GM19025 (cell line): ENCODE results near the gene ADRB2.
"Not testable (repeated sequence)": the region's sequence is repeated elsewhere in the genome, so short reads cannot be mapped to it uniquely, and the experiment has no call there.

ENCODE experiments used
- ATAC-seq: cut with Tn5 transposase; IDR thresholded peaks from one replicate; pipeline ENCODE4 v1.9.1; 2021; ENCODE audit warnings: mild to moderate bottlenecking, low read depth, moderate library complexity; ENCODE audit not compliant: unreplicated experiment

Gene ADRB2

DNA sequence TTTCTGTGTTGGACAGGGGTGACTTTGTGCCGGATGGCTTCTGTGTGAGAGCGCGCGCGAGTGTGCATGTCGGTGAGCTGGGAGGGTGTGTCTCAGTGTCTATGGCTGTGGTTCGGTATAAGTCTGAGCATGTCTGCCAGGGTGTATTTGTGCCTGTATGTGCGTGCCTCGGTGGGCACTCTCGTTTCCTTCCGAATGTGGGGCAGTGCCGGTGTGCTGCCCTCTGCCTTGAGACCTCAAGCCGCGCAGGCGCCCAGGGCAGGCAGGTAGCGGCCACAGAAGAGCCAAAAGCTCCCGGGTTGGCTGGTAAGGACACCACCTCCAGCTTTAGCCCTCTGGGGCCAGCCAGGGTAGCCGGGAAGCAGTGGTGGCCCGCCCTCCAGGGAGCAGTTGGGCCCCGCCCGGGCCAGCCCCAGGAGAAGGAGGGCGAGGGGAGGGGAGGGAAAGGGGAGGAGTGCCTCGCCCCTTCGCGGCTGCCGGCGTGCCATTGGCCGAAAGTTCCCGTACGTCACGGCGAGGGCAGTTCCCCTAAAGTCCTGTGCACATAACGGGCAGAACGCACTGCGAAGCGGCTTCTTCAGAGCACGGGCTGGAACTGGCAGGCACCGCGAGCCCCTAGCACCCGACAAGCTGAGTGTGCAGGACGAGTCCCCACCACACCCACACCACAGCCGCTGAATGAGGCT lies at the start of gene ADRB2:
ADRB2 (plus strand) TSS at position 559 of the 686 bp plus-strand sequence. CDS start 221 bp downstream, outside the sequence.
- peak; percentile 98 for ATAC-seq

DNA sequence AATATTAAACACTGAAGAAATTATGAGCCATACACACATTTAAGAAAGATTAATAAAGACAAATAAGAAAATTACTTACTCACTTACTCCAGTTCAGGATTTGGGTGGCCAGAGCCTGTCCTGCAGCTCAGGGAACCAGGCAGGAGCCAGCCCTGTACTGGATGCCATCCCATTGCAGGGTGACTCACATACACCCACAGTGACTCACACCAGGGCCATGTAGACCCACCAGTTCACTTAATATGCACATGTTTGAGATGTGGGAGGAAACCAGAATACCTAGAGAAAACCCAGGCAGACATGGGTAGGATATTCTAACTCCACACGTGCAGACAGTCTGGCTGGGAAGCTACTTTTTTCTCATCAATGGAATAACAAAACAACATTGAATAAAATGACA lies 49.6 kb upstream of the ADRB2 start:
- no peak for ATAC-seq

DNA sequence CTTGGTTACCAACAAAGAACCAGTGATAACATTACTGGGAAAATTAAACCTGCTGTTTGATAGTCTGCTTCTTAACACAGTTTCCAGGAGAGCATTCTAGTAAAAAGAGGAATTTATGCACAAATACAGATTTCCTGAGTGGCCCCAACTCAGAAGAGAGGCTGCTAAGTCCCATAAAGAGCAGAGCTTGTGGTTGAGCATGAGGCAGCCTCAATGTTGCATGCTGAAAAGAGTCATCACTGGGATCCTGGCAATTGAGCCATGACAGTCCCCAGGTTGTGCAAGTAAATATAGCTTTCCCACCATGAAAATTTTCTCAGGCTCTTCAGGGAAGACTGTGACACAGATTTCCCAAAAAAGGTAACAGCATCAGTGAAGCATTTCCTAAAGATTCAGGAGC lies 47.5 kb upstream of the ADRB2 start:
- no peak for ATAC-seq

DNA sequence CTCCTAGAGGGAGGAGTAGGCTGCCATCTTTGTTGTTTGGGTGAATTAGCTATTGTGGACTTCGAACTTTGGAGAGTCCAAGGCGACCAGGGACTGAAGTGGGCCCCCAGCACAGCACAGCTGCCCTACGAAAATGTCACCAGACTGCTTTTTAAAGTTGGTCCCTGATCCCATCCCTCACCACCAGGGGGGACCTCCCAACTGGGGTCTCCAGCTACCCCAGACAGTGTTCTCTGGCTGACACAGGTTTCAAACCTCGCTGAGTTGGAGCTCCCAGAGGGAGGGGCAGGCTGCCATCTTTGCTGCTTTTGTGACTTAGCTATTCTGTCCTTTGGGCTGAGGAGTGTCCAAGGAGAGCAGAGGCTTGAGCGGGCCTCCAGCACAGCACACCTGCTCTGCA lies 45.7 kb upstream of the ADRB2 start:
- no peak for ATAC-seq

DNA sequence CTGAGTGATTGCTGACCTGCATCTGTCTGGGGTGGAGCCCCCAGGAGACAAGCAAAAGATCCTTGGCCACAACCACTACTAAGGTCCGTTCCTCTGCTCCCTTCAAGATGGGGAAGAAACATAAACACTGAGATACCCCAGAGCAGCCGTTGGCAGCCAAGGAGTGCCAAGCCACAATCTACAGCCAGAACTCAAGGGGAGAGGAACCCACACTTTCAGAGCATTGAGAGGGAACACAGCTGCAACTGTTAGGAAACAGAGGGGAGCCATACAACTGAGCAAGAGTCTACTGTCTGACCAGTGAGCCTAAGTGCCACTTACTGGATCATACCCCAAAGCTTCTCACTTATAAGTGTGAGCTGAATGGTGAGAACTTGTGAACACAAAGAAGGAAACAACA lies 44.6 kb upstream of the ADRB2 start:
- ATAC-seq = no peak

DNA sequence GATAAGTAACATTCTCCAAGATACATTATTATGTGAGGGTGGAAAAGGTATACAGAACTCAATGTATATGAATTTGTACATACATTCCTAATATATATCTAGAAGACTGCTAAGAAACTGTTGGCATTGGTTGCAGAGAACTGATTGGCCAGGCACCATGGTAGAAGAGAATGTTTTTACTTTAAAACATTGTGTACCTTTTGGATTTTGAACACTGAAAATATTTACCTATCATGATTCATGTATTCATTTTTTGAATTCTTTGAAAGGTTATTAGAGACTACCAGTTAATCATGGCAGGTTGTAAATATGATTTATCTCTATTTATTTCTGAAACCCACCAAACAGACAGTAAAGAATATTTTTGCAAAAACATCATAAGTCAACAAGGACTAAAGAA lies 41.2 kb upstream of the ADRB2 start:
- no peak for ATAC-seq

DNA sequence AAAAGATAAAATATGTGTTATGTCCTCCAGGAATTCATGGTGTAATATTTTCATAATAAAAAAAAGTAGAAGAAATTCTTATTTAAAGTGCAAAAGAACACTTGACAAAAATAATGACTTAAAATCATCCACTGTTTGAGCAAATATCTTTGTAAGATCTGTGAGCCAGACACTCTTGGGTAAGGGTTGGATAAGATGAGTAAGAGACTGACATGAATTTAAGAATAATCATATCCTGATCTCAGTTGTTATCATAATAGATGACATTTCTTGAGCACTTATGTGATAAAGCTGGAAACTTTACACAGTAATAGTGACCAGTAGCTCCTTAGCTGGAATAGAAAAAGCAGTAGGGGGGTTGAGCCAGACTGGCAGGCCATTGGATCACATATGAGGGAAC lies 40.0 kb upstream of the ADRB2 start:
- ATAC-seq = no peak

DNA sequence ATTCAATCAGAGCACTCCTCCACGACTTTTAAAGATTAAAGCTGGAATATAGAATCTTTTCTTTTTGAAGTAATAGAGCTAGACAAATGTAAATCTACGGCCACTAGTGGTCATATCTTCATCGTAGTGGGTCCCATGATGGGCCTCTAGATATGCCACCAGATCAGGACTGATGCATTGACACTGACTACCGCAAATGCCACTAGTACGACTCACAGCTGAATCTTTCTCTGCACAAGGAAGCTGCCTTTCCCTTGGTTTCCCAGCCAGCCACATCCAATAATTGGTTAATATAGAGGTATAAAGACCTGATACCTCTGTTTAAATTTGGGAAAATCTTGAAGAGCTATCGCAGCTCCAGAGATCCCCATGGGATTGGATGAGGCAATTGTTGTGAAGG lies 37.8 kb upstream of the ADRB2 start:
- ATAC-seq = no peak

DNA sequence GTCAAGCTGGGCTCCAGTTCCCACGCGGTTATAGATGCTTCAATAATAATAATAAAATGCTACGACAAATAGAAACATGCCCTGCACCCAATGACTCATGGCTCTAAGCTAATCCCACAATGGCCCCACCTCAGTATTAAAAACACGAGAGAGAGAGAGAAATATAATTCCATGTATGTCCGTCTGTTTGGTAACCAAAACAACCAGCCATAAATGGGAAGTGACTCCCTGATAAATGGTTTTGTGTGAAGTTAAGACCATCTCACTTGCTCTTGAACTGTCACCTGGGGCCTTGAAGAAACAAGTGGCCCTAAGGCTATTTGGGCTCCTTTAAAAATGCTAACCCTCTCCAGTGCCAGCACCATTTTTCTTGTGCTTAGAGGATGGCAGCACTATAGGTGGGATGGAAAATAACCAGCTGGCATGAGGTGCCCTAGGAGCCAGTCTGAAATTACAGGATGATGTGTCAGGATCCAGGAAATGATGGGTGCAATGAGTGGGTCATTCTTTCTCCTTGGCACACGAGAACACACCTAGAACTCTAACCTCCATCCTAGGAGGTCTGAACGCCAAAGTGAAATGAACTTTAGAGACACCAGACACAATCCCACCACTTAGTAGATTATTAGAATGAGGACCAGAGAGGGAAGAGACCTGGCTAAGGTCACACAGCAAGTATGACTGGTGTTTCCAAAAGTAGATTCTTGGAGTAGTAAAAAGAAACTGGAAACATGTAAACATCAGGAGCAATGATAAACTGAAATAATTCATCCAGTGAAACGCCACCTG lies 35.7 kb upstream of the ADRB2 start:
- peak; percentile 28 for ATAC-seq

DNA sequence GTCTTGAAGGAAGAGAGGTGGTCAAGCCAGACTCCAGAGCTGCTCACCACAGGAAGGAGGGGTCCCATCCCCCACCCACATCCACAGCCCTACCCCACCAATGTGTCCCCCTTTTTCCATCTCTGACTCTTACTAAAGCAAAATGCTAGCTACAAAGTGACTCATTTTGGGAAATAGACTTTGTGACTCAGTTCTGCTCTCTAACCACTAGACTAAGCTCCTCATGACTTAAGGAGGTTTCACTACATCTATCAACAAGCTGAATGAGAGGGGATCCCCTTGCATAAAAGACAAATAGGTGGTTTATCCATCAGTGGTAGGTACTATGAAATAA lies 35.1 kb upstream of the ADRB2 start:
- peak; percentile 92 for ATAC-seq

DNA sequence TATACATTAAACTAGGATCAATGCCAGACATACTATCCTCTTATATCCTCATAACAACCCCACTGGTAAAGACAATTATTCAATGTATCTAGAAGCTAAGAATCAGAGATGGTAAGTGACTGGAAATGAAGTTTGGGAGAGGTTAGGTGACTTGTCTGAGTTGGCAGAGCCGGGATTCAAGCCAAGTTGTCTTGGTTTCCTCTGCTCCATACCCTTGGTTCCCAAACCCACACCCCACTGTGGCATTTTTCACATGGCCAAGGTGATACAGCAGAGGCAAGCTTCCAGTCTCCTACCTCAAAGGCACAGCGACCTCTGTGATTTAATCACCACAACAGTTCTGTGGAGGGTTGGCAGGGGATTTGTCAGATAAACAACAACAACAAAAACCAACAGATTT lies 34.7 kb upstream of the ADRB2 start:
- ATAC-seq = no peak

DNA sequence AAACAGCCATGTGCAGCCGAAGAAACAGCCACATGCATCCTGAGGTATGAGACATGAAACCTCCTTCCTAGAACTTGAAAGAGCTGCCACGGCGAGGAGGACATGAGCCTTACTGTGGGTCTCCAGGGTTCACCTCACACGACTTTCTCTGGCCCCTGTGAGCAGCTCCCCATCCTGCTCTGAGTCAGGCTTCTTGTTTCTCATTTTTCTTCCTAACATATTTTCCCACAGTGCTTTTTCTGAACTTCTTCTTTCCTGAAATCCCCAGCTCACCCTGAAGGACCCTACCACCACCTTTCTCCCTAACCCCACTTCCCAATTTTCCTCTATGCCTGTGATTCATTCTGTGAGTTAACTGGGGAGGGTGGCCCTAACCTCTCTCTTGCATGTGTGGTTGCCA lies 33.7 kb upstream of the ADRB2 start:
- ATAC-seq = no peak

DNA sequence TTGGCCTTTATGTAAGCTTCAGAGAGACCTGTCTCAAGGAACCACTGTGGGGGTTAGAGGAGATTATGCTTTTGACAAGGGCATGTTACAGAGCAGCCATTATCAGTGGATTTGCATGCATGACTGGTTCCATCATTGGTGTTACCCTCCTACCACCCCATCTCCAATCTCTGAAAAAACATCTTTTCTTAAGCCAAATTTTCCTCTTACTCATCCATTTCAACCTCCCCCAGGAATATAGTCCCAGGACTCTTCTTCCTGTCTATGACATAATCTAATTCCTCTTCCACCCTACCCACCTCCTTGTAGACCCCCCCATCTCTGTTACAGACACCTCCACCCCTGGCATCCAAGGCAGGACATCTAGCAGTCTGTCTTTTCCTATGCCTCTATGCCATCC lies 33.1 kb upstream of the ADRB2 start:
- no peak for ATAC-seq

DNA sequence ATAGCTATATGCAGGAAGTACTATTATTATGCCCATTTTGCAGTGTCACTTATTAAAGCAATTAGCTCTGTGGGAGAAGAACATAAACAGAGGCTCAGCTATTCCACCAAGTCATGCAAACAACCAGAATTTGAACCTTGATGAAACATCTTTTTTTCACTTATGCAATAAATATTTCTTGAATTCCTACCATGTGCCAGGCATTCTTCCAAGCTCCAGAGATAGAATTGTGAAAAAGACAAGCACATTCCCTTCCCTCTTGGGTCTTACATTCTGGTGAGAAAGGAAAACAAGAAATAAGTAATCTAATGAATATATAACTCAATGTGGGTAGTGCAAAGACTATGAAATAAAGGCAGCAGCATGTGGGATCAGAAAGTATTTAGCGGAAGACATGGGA lies 32.1 kb upstream of the ADRB2 start:
- ATAC-seq = no peak

DNA sequence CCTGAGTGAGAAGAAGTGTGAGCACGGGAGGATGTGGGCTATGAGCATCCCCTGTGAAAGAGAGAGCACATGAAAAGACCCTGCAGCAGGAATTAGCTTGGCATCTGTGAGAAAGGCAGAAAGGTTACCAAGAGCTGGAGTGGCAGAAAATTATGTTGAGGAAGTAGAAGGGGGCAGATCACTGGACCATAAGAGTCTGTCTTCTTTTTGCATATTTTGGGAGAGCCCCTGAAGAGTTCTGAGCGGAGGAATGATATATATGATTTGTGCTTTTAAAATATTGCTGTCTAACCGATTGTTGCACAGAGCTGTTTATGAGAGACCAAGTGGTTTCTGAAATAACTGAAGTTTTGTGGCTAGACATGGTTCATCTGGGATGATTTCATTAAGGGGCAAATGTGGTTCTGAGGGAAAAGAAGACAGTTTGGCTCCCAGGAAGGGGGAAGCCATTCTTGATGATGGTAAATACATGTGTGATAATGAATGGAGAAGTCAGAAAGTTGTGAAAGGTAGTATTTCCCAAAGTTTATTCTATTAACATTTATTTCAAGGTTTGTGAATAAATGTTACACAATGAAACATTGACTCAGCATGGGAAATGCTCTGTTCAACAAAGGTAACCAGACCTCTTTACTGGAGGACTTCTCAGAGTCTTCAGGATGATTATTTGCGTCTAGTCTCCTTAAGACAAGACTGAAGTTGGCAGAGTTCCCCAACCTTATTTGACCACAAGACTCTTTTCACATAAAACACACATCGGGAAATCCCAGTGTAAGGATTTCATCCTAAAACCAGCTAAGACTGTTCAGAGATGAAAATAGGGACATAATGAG lies 31.5 kb upstream of the ADRB2 start:
- ATAC-seq = no peak

DNA sequence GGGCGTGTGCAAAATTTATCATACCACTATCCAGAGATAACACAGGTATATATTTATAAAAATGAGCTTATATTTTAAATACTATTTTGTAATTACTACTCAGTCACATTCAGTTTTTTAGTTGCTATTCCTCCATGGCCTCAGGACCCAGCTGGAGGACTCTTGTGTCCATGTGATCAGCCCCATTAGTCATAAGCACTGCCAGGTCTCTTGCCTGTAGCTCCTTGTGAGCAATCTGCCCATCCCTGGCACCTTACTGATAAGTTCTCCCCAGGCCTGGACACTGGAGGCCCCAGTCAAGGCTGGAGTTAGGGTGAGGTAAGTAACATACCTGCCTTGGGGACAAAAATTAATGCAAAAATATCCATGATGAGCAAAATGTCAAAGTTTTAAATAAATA lies 29.5 kb upstream of the ADRB2 start:
- ATAC-seq = no peak

DNA sequence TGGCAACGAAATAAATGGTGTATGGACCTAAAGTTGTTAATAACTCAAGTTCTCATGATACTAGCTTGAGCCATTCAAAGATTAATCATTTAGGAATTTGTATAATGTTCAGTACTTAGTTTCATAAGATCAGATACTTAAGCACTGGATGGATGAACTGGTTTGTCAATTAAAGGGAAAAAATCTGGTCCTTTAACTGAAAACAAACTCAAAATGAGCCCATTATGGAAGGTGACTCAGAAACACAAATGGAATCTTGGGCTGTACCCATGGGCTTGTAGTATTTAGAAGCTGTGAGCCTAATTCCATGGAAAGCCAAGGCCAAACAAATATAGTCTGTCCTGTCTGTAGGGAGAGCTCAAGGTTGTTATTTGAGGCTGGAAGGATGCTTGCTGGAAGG lies 27.6 kb upstream of the ADRB2 start:
- no peak for ATAC-seq

DNA sequence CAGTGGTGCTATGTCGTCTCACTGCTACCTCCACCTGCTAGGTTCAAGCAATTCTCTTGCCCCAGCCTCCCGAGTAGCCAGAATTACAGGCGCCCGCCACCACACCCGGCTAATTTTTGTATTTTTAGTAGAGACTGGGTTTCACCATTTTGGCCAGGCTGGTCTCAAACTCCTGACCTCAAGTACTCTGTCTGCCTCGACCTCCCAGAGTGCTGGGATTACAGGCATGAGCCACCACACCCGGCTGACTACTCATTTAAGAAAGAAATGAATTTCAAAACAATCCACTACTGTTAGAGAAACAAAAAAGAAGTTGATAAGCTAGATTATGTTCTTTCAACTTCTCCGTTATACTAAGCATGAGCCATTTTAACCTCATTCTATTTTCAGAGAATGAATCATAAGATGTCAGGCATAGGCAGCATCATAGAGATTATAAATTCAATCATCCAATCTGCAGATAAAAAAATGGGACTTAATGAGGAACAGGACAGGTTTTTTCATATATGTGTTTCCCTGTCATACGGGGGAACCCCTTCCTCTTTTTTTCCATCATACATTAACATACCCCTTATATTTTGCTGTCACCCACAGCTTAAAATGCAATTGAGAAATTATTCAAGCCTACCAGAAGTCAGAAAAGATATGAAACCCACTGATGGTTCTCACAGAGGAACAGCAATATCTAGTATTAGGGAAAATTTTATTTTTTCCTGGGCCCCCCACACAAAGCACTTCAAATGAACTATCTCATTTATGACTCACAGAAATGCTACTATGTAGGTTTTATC lies 26.5 kb upstream of the ADRB2 start:
- ATAC-seq = no peak

DNA sequence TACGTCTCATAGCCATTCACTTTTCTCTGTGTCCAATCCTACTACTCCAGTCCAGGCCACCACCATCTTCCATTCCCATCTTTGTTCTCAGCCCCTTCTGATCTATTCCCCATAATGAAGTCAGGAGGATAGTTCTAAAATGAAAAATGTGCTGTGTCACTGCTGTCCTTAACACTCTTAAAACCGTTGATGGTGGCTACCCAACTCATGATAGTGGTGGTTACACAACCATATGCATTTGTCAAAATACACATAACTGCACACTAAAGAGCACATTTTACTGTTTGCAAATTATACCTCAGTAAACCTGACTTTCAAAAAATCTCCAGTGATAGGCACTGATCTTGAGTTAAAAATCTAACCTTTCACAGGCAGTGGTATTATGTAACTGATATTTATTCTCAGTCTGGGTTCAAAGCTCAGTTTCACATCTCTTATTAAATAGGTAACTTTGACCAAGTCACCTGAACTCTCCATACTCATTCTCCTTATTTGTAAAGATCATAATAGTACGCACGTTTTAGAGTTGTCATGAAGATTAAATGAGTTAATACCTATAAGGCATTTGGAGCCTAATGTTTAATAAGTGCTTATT lies 24.6 kb upstream of the ADRB2 start:
- no peak for ATAC-seq

DNA sequence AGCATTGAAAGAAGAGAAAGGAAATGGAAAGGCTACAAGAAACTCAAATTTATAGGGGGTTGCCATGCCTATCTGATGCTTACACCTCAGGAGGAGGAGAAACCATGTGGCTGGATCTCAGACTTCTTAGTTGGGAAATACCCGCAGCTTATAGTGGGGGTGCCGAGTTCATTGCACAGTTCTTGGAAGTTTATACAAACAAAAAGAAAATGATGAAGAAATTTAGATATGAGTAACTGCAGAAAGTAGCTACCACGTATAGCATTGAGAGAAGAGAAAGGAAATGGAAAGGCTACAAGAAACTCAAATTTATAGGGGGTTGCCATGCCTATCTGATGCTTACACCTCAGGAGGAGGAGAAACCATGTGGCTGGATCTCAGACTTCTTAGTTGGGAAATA lies 23.0 kb upstream of the ADRB2 start:
- ATAC-seq = not testable (repeated sequence)
